Retina (tissue), 1 donor: ENCODE measurements around the gene FOXRED1.
"Not testable (repeated sequence)": the region's sequence is repeated elsewhere in the genome, so short reads cannot be mapped to it uniquely, and the experiment has no call there.

Source experiments
- DNase-seq: peaks from one replicate; pipeline ENCODE4 v3.0.0-alpha.2; 2016

The FOXRED1 gene

DNA sequence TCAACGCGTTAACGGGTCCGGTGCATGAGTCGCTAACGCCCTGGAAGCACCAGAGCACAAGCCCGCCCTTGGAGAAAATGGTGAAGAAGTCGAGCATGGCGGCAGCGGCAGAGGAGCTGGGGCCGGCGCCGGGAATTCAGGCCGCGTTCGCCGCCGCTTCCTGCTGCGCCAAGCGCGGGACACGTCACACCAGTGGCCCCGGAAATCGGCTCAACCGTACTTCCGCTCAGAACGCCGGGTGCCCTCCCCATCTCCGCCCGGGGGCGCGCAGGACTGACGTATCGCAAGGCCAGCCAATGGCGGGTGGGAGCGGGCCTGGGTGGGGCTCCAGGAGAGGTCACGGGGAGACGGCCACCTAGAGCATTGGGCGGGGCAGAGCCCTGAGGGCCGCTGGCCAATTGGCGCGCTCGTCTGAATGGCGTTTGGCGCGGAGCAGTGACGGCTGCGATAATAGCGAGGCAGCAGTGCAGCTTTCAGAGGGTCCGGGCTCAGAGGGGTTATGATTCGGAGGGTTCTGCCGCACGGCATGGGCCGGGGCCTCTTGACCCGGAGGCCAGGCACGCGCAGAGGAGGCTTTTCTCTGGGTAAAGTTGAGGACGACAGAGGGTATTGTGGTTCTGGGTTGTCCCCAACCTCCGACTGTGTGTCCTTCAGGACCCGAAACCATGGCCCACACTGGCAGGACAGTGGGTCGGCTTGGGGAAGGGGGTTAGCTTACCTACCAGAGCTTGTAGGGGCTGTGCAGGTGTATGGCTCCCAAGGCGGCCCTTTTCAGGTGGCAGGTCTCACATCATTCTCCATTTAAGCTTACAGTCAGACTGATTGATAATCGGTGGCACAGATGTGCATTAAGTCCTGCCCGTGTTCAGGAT, at the start of gene FOXRED1, which contains the start of gene SRPRA:
Gene FOXRED1 (plus strand): TSS at position 447 of the 872 bp plus-strand sequence. CDS start 53 bp downstream, at position 500.
Gene SRPRA (minus strand): TSS at position 188 of the 872 bp plus-strand sequence. CDS start 91 bp downstream, at position 97.
- peak; percentile 99 for DNase-seq

DNA sequence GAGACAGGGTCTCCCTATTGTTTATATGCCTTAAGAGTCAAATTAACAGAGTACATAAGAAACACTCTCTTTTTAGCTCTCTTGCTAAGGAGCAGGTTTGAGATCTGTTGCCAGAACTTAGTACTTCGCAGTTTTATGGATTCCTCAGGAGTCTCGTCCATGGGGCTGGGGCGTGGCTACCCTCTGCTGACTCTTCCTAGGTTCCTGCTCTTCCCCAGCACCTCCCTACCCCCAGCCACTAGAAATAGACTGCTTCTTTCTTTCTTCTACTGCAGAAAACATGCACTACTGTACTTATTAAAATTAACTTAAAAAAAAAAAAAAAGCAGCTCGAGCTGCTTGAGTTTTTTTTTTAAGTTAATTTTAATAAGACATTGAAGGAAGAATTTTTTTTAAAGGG, 49.4 kb upstream of the FOXRED1 start:
- no peak for DNase-seq

DNA sequence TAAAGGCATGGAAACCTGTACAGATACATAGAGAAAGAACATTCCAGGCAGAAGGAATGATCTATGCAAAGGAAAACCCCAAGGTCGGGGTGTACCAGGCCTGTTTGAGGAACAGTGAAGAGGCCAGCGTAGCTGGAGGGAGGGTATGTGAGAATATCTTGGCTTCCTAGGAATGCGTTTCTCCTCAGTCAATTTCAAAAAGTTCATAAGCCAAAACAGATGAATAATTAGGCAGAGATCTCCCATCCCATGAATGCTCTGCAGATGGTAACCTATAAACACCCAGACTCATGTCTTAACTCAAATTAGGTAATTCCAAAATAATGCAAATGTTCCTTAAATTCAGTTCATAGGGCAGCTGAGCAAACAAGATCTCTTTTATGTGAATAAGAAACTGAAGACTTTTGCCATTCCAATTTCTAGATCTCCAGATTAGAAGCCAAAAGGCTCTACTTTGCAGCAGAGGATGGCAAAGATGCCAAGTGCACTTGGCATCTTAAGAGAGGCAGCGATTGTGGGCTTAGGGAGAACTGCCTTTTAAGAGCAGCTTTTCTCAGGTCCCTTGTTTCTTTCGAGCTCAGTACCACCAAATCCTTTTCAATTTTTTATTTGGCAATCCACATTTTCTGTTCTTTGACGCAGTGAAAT, 44.2 kb upstream of the FOXRED1 start:
- no peak for DNase-seq

GRCh38 chr11:126225295-126225665, 43.7 kb upstream of the FOXRED1 start:
- no peak for DNase-seq

- DNase-seq: no peak
These were observed 42.4 kb upstream of the FOXRED1 start for GRCh38 chr11:126226334-126227084.

DNA sequence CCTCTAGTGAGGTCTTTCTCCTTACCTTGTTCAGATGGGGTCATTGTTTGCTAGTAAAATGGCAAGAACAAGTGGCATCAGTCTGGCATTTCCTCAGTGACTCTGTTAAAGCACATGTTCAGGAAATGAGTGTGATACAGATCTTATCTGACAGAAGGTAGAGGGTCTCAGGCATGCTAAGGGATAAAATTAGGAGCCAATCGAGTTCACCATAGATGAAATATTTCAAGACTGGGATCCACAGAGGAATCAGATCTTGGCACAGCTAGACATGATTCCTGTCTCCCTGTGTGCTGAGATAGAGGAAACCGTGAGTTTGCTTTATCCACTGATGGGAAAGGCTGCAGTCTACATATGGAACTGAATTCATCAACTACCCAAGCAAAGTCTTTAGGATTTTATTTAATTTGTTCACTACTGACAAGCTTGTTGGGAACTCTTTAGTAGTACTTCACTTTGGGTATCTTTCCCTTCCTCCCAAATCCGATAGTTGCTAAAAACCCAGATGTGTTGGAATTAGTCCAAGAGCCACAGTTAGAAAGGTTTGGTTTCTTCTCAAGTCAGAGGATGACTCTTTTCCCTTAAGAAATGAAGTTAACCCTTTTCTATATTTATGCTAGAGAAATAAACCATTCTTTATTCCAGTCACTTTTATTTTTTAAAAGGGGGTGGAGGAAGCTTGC, 39.0 kb upstream of the FOXRED1 start:
- DNase-seq: no peak

DNA sequence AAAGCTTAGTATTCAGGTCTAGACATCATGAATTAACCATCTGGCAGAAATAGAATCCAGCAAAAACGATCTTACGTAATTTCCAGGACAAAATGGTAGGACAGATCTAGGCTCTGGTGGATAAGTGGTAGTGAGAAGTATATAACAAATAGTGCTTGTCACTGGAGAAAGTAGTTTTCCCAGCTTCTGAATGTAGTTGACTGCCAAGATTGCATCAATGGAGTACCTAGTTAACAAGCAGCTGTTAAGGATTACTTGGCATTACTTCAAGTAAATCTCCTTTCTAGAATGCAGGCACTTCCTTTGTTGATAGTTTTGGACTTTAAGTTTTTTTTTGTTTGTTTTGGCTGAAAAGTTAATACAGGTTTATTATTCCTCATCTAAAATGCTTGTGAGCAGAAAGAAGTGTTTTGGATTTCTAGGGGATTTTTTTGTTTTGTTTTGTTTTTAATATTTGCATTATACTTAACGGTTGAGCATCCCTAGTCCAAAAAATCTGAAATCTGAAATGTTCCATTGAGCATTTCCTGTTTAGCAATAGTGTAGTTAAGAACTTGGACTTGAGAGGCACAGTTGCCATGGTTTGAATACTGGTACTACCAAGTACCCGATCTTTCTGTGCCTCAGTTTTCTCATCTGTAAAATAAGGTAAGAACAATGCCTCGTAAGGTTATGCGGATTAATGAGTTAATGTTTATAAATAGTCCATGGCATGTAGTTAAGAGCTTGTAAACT, 37.1 kb upstream of the FOXRED1 start:
- no peak for DNase-seq

DNA sequence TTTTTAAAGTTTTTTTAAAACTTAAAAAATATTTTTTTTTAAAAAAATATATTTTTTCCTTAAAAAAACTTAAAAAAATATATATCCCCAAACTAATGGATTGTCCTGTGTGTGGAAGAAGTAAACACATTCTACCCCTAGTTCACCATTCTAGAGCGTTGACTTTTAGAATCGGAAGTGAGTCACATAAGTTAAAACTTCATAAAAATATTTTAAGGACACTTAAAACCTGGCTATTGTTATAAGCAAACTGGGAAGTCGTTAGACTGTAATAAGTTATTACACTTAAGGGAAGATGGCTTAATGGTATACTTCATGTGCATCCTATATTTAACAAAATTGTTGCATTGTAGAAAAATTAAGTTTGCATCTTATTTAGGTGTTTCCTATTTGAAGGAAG, 36.3 kb upstream of the FOXRED1 start:
- DNase-seq: no peak

DNA sequence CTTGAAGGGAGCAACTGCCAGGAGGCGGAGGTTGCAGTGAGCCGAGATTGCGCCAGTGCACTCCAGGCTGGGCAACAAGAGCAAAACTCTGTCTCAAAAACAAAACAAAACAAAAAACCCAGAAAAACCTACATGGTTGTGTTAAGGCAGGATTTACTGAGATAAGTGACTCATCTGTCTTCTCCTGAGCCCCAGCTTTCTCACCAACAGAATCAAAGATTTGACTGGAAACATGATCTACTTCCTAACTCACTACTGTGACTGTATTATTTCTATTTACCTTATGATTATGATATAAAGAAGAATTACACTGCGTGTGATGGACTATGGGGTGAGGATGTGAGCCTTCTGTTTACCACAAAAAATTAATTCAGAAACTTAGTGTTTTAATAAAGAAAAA, 35.6 kb upstream of the FOXRED1 start:
- DNase-seq: no peak

DNA sequence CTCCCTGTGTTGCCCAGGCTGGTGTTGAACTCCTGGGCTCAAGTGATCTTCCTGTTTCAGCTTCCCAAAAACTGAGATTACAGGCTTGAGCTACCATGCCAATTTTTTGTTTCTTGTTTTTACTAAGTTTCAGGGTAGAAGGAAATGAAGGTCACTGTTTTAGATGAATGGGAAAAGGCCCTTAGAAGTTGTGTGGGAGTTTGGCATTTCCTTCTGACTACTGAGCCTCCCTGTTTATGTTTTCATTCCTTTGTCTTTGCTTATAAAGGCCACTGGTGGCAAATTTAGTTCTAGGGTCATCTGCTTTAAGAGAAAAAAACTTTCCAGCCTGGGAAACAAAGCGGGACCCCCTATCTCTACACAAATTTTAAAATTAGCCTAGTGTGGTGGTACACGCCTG, 22.3 kb upstream of the FOXRED1 start:
- no peak for DNase-seq

DNA sequence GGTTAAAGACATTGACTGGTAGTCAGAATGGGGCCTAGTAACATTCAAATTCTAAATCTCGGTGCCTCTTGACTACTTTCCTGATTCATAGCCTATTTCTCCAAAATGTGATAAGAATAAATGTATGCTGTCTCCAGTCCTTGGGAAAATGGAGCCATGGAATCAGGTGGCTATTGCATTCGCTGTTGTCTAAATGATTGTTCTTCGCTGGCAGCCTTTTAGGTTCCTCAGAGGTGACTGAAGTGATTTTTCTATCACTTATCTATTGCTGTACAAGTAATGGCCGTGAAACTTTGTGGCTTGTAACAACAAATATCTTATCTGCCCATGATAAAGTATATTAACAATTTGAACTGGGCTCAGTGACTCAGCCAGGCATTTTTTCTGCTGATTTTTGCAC, 15.7 kb upstream of the FOXRED1 start:
- DNase-seq: no peak

DNA sequence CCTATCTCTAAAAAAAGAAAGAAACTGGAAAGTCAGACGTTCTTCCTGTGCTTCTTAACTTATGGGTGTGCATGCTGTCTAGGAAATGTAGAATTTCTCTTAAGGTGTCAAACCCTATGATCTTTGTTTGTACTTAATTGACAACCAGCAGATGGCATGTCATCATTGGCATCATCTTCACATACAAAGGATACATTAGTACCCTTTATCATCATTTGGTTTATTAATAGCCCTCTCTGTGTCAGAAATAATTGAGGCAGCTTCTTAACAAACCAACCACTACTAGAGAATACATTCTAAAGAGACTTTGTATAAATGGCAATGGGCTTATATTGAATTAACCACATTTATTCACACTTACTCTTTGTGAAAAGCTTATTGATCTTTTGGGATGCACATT, 14.1 kb upstream of the FOXRED1 start:
- DNase-seq: no peak

DNA sequence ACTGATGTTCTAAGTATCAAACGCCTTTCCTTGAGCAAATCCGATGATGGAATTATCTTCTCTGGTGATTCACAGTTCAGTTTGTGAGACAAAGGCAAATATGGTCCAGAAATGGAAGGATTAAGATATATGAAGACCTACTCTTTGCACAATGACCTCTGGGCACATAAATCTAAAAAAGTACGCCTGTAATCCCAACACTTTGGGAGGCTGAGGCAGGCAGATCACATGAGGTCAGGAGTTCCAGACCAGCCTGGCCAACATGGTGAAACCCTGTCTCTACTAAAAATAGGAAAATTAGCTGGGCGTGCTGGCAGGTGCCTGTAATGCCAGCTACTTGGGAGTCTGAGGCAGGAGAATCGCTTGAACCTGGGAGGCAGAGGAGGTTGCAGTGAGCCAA, 13.4 kb upstream of the FOXRED1 start:
- not testable (repeated sequence) for DNase-seq

GRCh38 chr11:126256216-126256615, 12.7 kb upstream of the FOXRED1 start:
- no peak for DNase-seq

DNA sequence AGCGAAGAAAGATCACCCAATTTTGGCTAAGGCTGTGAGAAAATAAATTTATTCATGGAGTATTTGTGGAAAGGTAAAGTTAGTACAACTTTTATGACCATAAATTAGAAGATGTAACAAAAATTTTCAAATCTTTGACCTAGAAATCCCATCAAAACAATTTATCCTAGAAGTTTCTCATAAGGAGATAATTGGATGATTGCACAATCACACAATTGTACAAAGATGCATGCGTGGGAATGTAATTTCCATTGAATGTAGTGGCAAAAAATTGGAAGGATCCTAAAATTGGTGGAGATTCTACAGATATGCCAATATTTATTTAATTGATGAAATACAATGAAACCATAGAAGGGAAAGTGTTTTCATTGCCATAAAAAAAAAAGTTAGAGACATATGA, 11.8 kb upstream of the FOXRED1 start:
- no peak for DNase-seq

DNA sequence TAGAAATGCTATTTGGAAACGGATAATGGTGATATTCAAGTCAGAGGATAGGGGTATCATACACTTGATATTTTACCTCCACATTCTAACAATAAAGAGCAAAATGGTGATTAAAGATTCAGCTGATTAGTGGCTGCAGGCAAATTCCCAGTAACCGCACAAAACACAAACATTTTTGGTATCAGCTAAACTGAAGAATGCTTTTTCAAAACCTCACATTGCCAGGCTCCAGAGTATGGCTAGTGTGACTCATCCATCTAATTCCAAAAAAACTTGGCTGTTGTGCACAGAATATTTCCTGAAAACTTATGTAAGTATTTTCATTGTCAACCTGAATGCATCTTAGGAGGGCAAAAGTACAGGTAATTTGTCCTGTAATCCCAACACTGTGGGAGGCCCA, 11.2 kb upstream of the FOXRED1 start:
- DNase-seq: no peak

DNA sequence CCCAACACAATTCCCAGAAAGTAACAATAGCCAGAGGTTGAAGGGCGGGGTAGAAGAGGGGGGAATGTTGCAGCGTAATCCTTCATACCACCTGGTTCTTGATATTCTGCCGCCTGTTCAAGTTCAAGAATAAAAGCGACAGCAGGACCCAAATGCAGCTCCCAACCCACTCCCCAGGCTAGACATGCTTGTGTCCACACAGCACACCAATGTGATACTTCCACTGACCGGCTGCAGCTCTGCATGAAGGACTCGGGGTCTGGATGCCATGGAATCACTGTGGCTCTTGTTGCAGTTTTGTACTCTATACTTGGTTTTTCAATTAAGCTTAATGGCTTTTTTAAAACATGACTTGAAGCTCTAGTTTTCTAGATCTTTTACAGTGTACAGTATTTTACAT, 6.7 kb upstream of the FOXRED1 start:
- no peak for DNase-seq

DNA sequence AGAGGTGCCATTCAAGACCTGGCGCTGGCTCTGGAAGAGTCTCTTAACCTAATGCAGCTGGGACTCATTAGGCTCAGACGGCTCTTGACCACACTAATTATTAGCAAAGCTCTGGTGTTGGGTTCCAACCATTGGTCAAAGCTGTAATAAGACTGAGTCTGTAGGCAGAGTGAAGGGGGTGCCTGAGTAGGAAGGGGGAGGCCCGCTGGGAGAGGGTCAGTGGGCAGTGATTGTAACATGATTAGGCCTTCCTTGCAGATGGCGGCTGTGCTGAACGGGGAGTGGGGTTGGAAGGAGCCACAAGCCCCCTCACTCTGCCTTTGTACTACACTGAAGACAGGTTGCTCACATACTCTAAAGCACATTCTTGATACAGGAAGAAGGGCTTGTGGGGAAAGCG, 5.5 kb upstream of the FOXRED1 start:
- no peak for DNase-seq

DNA sequence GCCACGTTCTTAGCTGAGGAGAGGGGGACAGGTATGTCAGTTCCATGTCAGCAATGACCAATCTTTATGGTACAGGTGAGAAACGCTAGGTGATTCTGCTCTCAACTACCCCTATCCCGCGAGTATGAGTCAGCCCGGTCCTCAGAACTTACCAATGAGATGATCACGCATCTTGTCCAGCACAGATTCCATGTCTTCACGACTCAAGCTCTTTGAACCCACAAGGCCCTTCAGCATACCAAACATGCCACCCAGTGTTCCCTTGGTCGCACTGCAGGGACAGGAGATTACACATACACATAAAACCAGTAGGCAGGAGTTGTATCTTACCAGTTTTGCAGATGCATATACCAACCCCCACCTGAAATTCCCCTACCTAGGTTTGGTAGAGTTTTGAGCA, 3.1 kb upstream of the FOXRED1 start:
- DNase-seq: no peak

DNA sequence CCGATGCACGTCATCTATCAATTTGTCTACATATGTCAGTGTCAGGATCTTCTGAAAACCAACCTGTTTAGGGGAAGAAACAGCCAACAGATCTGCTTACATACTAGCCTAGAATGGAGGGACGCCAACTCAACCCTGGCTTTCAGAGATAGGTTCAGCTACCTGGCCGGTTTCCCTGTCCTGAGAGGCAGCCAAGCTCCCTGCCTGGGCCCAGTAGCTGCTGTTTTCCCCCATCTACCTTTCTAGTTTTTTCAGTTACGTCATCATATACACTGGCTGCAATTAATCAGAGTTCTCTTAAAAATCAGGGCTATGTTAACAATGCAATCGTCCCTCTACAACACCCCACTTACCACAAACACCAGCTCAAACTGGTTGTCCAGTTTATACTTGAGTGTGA, 1.3 kb upstream of the FOXRED1 start:
- no peak for DNase-seq

DNA sequence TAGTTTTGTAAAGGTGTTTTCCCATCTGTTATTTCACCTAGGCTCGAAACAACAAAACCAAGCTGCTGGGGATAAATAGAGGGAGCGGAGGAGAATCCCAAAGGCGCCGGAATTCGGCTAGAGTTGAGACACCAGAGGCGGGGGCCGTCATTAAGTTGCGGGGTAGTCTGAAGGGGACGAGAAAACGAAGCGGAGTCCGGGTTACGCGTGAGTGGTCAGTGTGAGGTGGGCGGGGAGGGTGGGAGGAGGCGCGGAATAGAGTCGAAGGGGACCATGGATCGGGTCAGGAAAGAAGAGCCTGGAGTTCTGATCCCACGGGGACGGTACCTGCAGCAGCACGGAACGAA, 620 bp upstream of the FOXRED1 start:
- no peak for DNase-seq

DNA sequence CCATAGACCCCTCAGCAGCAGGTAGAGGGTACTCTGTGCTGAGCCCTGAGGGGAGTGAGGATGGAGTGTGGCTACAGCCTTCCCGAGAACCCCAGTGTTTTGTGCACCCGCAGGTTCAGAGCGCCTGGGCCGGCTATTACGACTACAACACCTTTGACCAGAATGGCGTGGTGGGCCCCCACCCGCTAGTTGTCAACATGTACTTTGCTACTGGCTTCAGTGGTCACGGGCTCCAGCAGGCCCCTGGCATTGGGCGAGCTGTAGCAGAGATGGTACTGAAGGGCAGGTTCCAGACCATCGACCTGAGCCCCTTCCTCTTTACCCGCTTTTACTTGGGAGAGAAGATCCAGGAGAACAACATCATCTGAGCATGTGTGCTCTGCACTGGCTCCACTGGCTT, 8.4 kb downstream of the FOXRED1 start:
- no peak for DNase-seq
